ENCODE measurements around the gene XPO1. TPM values are rescaled to one million over a fixed set of nuclear protein-coding genes. Genes with fewer than 3 reads are reported as not detected.
"Not testable (repeated sequence)": the region's sequence is repeated elsewhere in the genome, so short reads cannot be mapped to it uniquely, and the experiment has no call there.

XPO1 gene
- total RNA-seq, 4 donors from 2014 or later = 148 to 444 (median 323) TPM

GRCh38 chr2:61470122-61470951 lies 67.8 kb downstream of the XPO1 start:
- no peaks in the 10 kb centered on the region for H3K9me3 ChIP-seq
- H3K4me1 ChIP-seq = peaks cover 0 to 5% of the 10 kb centered on the region in 2 donors
- peak in 1 of 4 experiments; percentile 2 for TF ChIP-seq CTCF (IDR thresholded peaks at IDR 0.05)
- peak in 1 of 2 donors; percentile 9 for TF ChIP-seq POLR2A (IDR thresholded peaks at IDR 0.05)
- DNase-seq = peak; percentile 81 to 85
- peak overlapping the region; percentile 89 to 93 for H3K4me3 ChIP-seq
- H3K27me3 ChIP-seq = no peaks in the 10 kb centered on the region
- peak overlapping the region; percentile 97 to 99 for H3K27ac ChIP-seq
- intact Hi-C loops (cut with DNase I; ENCODE audit: low total_unique reads) = no loop called here
- no peaks in the 10 kb centered on the region for H3K36me3 ChIP-seq

- peaks cover 0 to 5% of the 10 kb centered on the region in 2 donors for H3K4me1 ChIP-seq
- intact Hi-C loops (cut with DNase I; ENCODE audit: low total_unique reads) = no loop called here
Measured at GRCh38 chr2:61469424-61470121, 68.6 kb downstream of the XPO1 start.

GRCh38 chr2:61468231-61468630 lies 69.9 kb downstream of the XPO1 start:
- H3K4me1 ChIP-seq; H3K36me3 ChIP-seq; intact Hi-C loops (cut with DNase I; ENCODE audit: low total_unique reads): not testable (repeated sequence)

More at GRCh38 chr2:61469424-61470121, 68.6 kb downstream of the XPO1 start:
- Histone ChIP-seq H3K36me3 (no peaks in the 10 kb centered on the region), H3K27ac (peak overlapping the region; percentile 97 to 99), H3K4me3 (peak overlapping the region; percentile 89 to 93), H3K9me3 (no peaks in the 10 kb centered on the region), H3K27me3 (no peaks in the 10 kb centered on the region)
- no peak for DNase-seq
- TF ChIP-seq CTCF (IDR thresholded peaks at IDR 0.05) = no peak
- no peak for TF ChIP-seq POLR2A (IDR thresholded peaks at IDR 0.05)

GRCh38 chr2:61465045-61465444 lies 73.1 kb downstream of the XPO1 start:
- intact Hi-C loops (cut with DNase I; ENCODE audit: low total_unique reads) = no loop called here
- no peak for DNase-seq
- Histone ChIP-seq H3K36me3 (no peaks in the 10 kb centered on the region), H3K9me3 (no peaks in the 10 kb centered on the region), H3K27me3 (no peaks in the 10 kb centered on the region), H3K4me1 (no peaks in the 10 kb centered on the region), H3K27ac (no peak overlapping the region), H3K4me3 (no peak overlapping the region)
- no peak for TF ChIP-seq POLR2A (IDR thresholded peaks at IDR 0.05)
- no peak for TF ChIP-seq CTCF (IDR thresholded peaks at IDR 0.05)

More at GRCh38 chr2:61468231-61468630, 69.9 kb downstream of the XPO1 start:
- H3K9me3 ChIP-seq, H3K4me3 ChIP-seq, H3K27ac ChIP-seq, DNase-seq, H3K27me3 ChIP-seq: not testable (repeated sequence)

- peaks cover 0 to 4% of the 10 kb centered on the region in 2 donors for H3K4me1 ChIP-seq
- intact Hi-C loops (cut with DNase I; ENCODE audit: low total_unique reads) = no loop called here
Measured at GRCh38 chr2:61463769-61464475, 74.2 kb downstream of the XPO1 start.

More at GRCh38 chr2:61463769-61464475, 74.2 kb downstream of the XPO1 start:
- no peak for DNase-seq
- TF ChIP-seq CTCF (IDR thresholded peaks at IDR 0.05) (no peak), POLR2A (IDR thresholded peaks at IDR 0.05) (no peak)
- H3K4me3 ChIP-seq = no peak overlapping the region
- H3K27ac ChIP-seq = no peak overlapping the region
- H3K36me3 ChIP-seq = no peaks in the 10 kb centered on the region
- H3K27me3 ChIP-seq = no peaks in the 10 kb centered on the region
- H3K9me3 ChIP-seq = no peaks in the 10 kb centered on the region
